ENCODE measurements around the gene AGAP1.

The AGAP1 gene

GRCh38 chr2:235789552-235789951 is 295.7 kb downstream of the AGAP1 start:
- DNase-seq: no peak

DNA sequence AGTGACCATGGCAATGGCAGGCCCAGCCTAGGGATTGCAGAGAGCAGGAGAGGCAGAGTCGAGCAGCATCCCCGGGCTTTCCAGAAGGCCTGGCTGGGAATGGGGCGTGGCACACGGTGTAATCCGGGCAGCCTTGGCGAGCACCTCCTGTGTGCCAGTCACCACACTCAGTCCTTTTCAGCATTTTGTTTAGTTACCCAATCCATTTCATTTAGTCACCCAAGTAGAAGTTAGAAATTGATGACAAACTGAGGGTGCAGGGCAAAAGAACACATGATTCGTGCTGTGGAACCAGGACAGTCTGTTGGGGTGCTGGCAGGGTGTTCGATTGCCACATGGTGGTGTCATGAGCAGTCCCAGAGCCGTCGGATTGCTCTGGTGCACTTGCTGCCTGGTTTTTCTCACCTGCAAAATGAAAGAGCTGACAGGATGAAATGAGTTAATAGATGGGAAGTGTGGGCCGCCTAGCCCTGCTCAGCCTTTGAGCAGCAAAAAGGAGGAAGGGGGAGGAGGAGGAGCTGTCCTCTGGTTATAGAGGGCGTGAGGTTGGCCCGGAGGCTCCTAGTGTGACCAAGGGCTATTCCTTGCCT is 299.4 kb downstream of the AGAP1 start:
- peak in 11 of 56 donors; percentile 2 to 34 (median 12) for DNase-seq

GRCh38 chr2:235799281-235799680 is 305.4 kb downstream of the AGAP1 start:
- peak in 21 of 56 donors; percentile 13 to 75 (median 37) for DNase-seq

DNA sequence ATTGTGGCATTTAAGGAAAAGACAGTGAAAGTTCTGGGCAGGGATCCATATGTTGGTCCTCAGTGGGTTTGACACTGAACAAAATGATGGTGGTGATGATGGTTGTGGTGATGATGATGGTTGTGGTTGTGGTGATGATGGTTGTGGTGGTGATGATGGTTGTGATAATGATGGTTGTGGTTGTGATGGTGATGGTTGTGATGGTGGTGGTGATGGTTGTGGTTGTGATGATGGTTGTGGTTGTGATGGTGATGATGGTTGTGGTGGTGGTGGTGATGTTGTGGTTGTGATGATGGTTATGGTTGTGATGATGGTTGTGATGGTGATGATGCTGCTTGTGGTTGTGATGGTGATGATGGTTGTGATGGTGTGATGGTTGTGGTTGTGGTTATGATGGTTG is 308.7 kb downstream of the AGAP1 start:
- no peak for DNase-seq

- DNase-seq: no peak
Measured at GRCh38 chr2:235803028-235803427, 309.2 kb downstream of the AGAP1 start.

DNA sequence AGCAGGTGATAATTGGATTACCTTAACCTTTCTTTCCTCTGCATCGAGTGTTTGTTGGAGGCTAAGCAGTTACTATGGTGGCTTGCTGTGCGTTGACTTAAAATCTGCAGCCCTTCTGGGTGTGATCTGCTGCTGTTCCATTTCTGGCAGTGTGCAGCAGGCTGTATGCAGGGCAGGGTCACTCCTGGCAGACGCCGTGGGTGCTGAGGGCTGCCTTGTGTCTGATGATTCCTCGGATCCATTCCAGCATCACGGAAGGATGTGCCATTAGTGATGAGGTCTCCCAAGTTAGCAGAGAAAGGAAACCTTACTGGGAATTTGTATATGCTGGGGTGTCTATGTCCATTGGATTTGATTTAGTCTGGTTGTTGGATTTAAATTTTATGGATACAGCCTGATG is 310.8 kb downstream of the AGAP1 start:
- DNase-seq: no peak

DNA sequence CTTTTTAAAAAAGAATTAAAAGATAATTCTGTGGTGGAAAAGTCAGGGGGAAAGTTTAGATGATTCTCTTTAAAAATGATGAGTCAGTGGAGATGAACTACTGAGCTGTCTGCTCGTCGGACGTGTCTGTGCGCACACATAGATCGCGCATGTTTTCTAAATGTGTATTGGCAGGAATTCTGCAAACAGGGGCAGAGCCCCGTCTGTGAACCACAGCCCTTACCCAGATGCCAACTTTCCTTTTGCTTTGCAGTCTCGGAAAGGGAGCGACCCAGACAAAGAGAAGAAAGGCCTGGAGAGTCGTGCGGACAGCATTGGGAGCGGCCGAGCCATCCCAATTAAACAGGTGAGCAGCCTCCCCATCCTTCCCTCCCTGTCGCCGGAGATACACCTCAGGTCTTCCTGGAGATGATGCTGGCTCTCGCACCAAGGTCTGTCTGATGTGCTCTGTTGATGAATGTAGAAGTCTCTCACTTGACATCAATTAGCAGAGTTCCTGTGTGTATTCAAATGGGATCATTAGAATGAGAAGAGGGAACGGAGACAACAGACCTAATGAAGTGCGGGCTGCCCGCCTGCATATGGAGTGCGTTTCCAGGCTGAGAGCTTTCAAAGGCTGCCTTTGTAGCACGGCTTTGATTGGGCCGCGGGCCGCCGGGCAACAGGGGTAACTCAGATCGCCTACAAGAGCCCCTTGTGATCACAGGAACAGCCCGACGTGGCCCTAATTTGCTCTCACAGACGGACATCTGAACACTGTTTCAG is 313.3 kb downstream of the AGAP1 start:
- peak in 33 of 56 donors; percentile 5 to 76 (median 29) for DNase-seq

DNA sequence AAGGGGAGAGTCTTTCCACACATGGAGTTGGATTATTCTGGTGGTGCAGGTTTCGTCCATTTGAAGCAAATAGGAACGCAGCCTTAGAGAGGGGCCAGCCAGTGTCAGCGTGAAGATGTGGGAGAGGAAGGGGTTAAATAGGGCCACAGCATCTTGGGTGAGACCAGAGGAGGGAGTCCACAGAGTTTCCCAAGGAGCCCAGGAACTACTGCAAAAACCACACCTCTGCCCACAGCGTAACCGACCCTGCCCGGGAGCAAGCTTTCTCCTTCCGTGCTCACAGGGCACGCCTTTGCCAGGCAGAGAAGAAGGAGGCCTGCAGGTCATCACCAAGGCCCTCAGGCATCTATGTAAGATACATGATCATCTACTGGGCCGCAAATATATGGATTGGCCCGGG is 314.5 kb downstream of the AGAP1 start:
- no peak for DNase-seq

- DNase-seq: no peak
Measured at GRCh38 chr2:235810252-235810651, 316.4 kb downstream of the AGAP1 start.

GRCh38 chr2:235810846-235811245 is 317.0 kb downstream of the AGAP1 start:
- DNase-seq: no peak

- DNase-seq: no peak
Measured at GRCh38 chr2:235811446-235812184, 317.8 kb downstream of the AGAP1 start.

- DNase-seq: no peak
Measured at GRCh38 chr2:235812185-235812665, 318.4 kb downstream of the AGAP1 start.

DNA sequence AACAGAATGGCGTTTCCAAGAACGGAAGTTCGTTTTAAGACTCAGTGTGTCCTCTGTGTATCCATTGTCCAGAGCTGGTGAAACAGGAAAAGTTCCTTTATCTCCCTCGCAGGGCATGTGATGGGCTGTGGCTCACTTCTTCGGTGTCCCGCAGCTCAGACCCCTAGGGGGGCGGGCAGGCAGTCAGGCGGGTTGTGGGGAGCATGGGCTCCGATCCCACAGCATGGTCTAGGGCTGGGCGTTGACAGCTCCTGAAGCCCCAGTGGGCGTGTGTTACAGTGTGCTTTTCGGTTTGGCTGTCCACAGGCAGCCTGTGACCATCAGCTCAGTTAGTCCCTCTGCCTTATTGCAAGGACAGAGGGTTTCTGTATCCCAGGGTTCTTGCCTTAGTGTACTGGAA is 319.6 kb downstream of the AGAP1 start:
- DNase-seq: no peak

GRCh38 chr2:235820571-235820970 is 326.7 kb downstream of the AGAP1 start:
- DNase-seq: no peak

DNA sequence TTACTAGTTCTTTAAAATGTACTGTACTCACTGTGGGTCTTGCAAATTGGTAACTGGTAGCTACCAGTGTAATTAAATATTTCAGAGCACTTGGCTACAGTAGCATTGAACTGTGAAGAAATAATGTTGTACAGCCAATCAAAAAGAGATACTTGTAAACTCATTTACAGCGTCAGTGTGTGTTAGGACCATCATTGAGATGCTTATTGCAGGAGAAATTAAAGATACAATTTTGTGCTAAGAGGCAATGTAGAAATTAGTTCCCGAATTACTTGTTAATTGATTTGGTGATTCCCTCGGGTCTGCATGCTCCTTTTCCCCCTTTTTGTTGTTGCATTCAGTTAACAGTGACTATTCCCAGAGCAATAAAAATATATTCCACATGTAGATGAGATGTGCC is 330.5 kb downstream of the AGAP1 start:
- DNase-seq: no peak

- no peak for DNase-seq
Measured at GRCh38 chr2:235825946-235826345, 332.1 kb downstream of the AGAP1 start.

DNA sequence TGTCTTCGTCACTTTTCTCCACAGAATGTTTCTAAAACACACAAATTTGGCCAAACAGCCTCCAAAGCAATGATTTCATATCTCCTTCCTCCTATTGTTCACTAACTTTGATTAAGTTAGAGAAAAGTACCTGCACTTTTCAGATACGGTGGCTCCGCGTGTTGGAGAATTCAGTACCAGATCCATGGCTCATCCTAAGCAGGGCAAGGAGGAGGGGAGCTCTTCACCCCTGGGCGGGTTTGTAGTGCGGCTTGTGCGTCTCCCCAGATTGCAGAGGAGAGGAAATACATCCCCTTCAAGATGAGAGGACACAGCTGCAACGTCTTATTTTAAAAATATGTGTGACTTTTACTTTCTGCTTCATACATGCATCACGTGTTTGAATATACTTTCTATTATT is 333.0 kb downstream of the AGAP1 start:
- DNase-seq: no peak

DNA sequence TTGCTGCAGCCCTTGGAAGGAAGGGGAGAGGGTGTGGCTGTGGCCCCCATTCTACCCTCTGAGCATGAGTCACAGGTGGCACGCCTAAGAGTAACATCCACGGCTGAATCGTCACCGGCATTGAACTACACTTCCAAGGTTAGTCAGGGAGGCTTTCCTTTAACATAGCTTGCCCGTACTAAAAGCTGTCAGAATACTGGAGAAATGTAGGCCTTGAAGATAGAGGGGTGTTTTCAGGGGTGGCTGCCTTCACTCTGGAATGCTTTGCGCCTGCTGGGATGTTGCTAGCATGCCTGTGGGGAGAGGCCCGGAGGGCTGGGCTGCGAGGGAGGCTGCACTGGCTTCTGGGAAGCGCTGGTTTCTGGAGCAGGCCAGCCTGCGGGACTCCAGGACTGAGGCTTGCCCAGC is 333.7 kb downstream of the AGAP1 start:
- peak in 3 of 56 donors; percentile 13 to 44 (median 17) for DNase-seq

DNA sequence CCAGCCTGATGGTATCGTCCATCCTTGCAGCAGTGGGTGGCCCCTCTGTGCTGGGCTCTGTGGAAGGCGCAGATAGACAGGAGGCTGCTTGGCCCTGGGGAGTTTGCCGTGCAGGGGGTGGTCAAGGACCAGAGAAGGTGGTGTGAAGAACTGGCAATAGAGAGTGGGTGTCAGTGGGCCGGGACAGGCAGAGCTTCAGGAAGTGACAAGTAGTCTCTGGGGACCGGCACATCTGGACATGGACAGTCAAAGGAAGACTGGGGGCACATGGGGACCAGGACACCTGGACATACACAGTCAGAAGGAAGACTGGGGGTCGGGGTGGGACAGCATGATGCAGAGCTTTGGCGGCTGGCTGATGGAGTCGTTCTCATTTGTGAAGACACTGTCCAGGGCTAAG is 335.9 kb downstream of the AGAP1 start:
- no peak for DNase-seq

DNA sequence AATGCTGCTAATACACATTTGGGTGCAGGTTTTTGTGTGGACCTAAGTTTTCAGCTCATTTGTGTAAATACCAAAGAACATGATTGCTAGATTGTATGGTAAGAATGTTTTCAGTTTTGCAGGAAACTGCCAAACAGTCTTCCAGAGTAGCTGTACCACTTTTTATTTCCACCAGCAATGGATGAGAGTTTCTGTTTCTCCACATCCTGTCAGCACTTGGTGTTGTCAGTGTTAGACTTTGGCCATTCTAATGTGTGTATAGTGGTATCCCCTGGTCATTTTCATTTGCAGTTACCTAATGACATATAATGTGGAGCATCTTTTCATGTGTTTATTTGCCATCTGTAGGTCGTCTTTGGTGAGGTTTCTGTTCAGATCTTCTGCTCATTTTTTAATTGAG is 337.9 kb downstream of the AGAP1 start:
- no peak for DNase-seq

DNA sequence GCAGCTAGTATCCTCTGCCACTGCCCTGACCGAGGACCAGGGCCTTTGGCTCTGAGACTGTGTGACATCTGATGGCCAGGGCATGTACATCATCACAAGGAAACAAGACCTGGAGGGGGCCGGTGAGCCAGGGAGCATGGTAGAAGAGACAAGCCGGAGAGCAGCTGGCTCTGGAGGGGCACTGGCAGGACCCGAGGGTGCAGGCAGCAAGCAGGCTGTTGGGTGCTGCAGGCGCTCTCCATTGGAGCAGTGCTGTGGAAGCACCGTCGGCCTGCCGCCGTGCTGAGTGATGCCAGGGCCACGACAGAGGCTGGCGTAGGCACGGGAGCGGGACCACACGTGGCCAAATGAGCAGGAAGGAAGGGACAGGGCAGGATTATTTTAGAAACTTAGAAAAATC is 339.1 kb downstream of the AGAP1 start:
- DNase-seq: no peak

GRCh38 chr2:235833971-235834620 is 340.3 kb downstream of the AGAP1 start:
- DNase-seq: no peak

Measured in nucleus accumbens (tissue), 56 donors.